ENCODE data around the gene STK33. TPM values are rescaled to one million over a fixed set of nuclear protein-coding genes. Genes with fewer than 3 reads are reported as not detected.

STK33 gene
- total RNA-seq, result 0.19 and 0.45 TPM in 2 replicates

DNA sequence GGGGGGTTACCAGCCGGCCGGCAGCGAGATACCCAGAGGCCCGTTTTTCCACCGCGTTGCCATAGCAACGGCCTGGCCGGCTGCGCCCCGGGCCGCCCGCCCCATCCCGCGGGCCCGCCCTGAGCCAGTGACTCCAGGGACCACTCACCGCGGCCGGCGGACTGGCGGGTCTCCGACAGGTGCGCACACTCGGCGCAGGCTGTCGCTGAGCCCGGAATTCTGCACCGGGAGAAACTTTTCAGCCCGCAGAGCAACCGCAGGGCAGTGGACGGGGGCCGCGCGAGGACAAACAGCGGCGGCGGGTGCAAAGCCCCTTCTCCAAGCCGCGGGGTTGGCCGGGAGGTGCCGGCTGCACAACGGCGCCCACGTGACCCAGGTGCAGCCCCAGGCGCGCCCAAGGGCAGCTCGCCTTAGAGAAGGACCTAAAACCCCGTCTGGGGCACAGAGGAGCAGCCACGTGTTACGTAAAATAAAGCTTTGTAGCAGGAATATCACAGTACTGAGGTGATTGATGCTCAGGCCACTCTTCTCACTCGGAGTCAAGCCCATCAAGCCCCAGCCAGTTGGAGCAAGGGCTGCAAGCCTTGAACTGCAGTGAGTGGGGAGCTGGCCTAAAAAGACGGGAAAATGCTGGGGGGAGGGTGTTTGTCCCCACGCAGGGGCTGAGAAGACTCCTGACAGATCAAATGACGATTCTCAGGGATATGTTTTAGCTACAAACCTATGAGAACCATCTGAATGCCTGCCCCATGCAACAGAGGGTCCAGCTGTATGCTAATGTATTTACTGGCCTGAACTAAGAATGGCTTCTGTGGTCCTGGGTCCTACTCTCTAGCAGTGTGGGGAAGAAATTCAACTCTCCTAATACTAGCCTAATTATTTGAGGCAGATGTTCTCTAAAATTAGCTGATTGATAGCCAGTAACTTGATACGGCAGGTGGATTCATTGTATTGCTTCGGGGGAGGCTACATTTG, at the start of gene STK33:
Gene STK33 (minus strand): TSS at position 294 of the 975 bp plus-strand sequence. CDS start 119,323 bp downstream, outside the sequence.

Other genes with a start within 250 kb of the STK33 start
- 5.0 and 6.4 TPM in 2 replicates for gene TRIM66, start 88.4 kb upstream of the STK33 start, total RNA-seq
- gene RPL27A, start 88.6 kb upstream of the STK33 start, total RNA-seq, result 1,153 and 1,244 TPM in 2 replicates

Data from endothelial cell of coronary artery (primary cell).